Gastrocnemius medialis (tissue), 4 donors: ENCODE data around the gene CDKN2AIP.

Experiments used
- POLR2A ChIP-seq, 2 donors: fragments of 450-650 bp; IDR thresholded peaks; one replicate each; pipeline ENCODE4 v1.6.1; 2017; ENCODE audit warnings: antibody characterized with exemption in 2 of 2, mild to moderate bottlenecking in 2 of 2, moderate library complexity in 2 of 2
- TF ChIP-seq, protein P1 (sequence below), 5 experiments: fragments of 450-650 bp in 3 of 5; fragments of 200-600 bp in 2 of 5; sonication (generic) in 2 of 5; IDR thresholded peaks in 4 of 5; conservative IDR thresholded peaks in 1 of 5; 1 replicate in 4 of 5; 2 replicates in 1 of 5; pipeline ENCODE4 v1.5.1; 2016 to 2019; ENCODE audit warnings: antibody characterized with exemption in 5 of 5, mild to moderate bottlenecking in 3 of 5, moderate library complexity in 3 of 5

DNA sequence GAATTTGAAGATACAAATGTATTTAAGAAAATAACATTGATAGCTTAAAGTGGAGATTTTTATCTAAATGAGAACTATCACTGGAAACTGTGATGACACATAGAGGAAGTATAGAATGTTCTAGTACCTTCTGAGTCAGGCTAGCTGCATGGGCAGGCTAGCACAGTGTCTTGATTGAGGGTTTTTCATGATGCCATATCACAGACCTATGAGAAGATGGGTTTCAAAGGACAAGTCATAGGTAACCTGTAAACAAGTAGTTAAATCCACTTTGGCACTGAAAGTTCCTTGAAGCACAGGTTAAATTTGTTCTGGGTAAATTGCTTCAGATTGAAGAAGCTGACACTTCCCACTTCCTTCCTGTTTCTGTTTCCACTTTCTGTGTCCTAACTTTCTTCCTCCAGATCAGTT lies 48.2 kb upstream of the CDKN2AIP start:
- TF ChIP-seq, protein P1, sequence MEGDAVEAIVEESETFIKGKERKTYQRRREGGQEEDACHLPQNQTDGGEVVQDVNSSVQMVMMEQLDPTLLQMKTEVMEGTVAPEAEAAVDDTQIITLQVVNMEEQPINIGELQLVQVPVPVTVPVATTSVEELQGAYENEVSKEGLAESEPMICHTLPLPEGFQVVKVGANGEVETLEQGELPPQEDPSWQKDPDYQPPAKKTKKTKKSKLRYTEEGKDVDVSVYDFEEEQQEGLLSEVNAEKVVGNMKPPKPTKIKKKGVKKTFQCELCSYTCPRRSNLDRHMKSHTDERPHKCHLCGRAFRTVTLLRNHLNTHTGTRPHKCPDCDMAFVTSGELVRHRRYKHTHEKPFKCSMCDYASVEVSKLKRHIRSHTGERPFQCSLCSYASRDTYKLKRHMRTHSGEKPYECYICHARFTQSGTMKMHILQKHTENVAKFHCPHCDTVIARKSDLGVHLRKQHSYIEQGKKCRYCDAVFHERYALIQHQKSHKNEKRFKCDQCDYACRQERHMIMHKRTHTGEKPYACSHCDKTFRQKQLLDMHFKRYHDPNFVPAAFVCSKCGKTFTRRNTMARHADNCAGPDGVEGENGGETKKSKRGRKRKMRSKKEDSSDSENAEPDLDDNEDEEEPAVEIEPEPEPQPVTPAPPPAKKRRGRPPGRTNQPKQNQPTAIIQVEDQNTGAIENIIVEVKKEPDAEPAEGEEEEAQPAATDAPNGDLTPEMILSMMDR (IDR thresholded peaks at IDR 0.05 in 4 of 5, conservative IDR thresholded peaks at IDR 0.05 in 1 of 5), result no peak
- no peak for TF ChIP-seq POLR2A (IDR thresholded peaks at IDR 0.05)
